K562 (cell line): ENCODE results near the gene NEU1. TPM values are rescaled to one million over a fixed set of nuclear protein-coding genes. Genes with fewer than 3 reads are reported as not detected.

Source experiments
- ARHGAP35 ChIP-seq: fragments of 450-650 bp; IDR thresholded peaks from 2 replicates; pipeline ENCODE4 v1.6.1; 2018; ENCODE audit not compliant: partially characterized antibody
- BDP1 ChIP-seq: IDR thresholded peaks from 3 replicates; pipeline ENCODE4 v1.6.1; 2011; ENCODE audit not compliant: insufficient read length, insufficient read depth
- CEBPG ChIP-seq, 3 experiments: fragments of 200-800 bp in 1 of 3; sonication (Bioruptor generic) in 1 of 3; sonication (generic) in 1 of 3; formaldehyde crosslinking in 1 of 3; IDR thresholded peaks in 2 of 3; conservative IDR thresholded peaks in 1 of 3; 2 replicates each; pipeline versions ENCODE4 v1.6.1 to v1.8.0; 2016 to 2022; ENCODE audit warnings: missing compliant biosample characterization in 2 of 3, missing genetic modification characterization in 2 of 3, mild to moderate bottlenecking in 1 of 3, missing genetic modification reagents in 1 of 3
- CREM ChIP-seq: IDR thresholded peaks from 2 replicates; pipeline ENCODE4 v1.6.1; 2014; ENCODE audit warnings: antibody characterized with exemption, low read depth
- DACH1 ChIP-seq: fragments of 450-650 bp; IDR thresholded peaks from 2 replicates; pipeline ENCODE4 v1.6.1; 2018; ENCODE audit not compliant: partially characterized antibody
- DEAF1 ChIP-seq: fragments of 450-650 bp; formaldehyde crosslinking; IDR thresholded peaks from 2 replicates; pipeline ENCODE4 v1.4.0; 2020; ENCODE audit warnings: mild to moderate bottlenecking, moderate library complexity
- ETV5 ChIP-seq: sonication (generic); formaldehyde crosslinking; IDR thresholded peaks from 2 replicates; pipeline ENCODE4 v1.4.0; 2020; ENCODE audit warnings: low read depth, mild to moderate bottlenecking, missing genetic modification reagents
- LEF1 ChIP-seq: fragments of 450-650 bp; IDR thresholded peaks from 2 replicates; pipeline ENCODE4 v1.6.1; 2016; ENCODE audit warnings: mild to moderate bottlenecking
- POU5F1 ChIP-seq: fragments of 150-350 bp; IDR thresholded peaks from 2 replicates; pipeline ENCODE4 v1.6.1; 2014; ENCODE audit warnings: borderline replicate concordance, low read length, low read depth, mild to moderate bottlenecking; ENCODE audit not compliant: partially characterized antibody
- PRMT5 ChIP-seq: sonication (generic); formaldehyde crosslinking; IDR thresholded peaks from 2 replicates; pipeline ENCODE4 v1.5.0; 2020; ENCODE audit warnings: missing genetic modification reagents
- RBM17 ChIP-seq: fragments of 200-400 bp; formaldehyde crosslinking; IDR thresholded peaks from 2 replicates; pipeline ENCODE4 v1.6.1; 2017; ENCODE audit warnings: low read depth, mild to moderate bottlenecking, low read length, borderline replicate concordance
- SMARCB1 ChIP-seq: IDR thresholded peaks from 2 replicates; pipeline ENCODE4 v1.6.1; 2011; ENCODE audit warnings: improper control_type of control experiment, low read depth; ENCODE audit not compliant: insufficient read length
- SOX6 ChIP-seq: fragments of 450-650 bp; IDR thresholded peaks from 2 replicates; pipeline ENCODE4 v1.6.1; 2014; ENCODE audit warnings: mild to moderate bottlenecking
- SREBF2 ChIP-seq: sonication (generic); formaldehyde crosslinking; IDR thresholded peaks from 2 replicates; pipeline ENCODE4 v1.4.0; 2020; ENCODE audit warnings: mild to moderate bottlenecking, missing genetic modification reagents
- TCF7 ChIP-seq: sonication (generic); IDR thresholded peaks from 2 replicates; pipeline ENCODE4 v1.6.1; 2016; ENCODE audit warnings: antibody characterized with exemption, borderline replicate concordance
- TGIF2 ChIP-seq: sonication (generic); formaldehyde crosslinking; IDR thresholded peaks from 2 replicates; pipeline ENCODE4 v1.8.1; 2022; ENCODE audit warnings: mild to moderate bottlenecking, missing genetic modification reagents, moderate library complexity
- ZBTB8A ChIP-seq: fragments of 450-650 bp; IDR thresholded peaks from 2 replicates; pipeline ENCODE4 v1.6.1; 2018; ENCODE audit warnings: mild to moderate bottlenecking, moderate library complexity; ENCODE audit not compliant: partially characterized antibody
- ZC3H8 ChIP-seq: fragments of 450-650 bp; IDR thresholded peaks from 2 replicates; pipeline ENCODE4 v1.6.1; 2017
- ZNF143 ChIP-seq: sonication (generic); formaldehyde crosslinking; IDR thresholded peaks from 2 replicates; pipeline ENCODE4 v1.9.0; 2022; ENCODE audit warnings: mild to moderate bottlenecking, missing genetic modification reagents
- ZNF174 ChIP-seq: fragments of 250-450 bp; sonication (Bioruptor Pico); IDR thresholded peaks from 2 replicates; pipeline ENCODE4 v1.4.0; 2020; ENCODE audit warnings: mild to moderate bottlenecking
- ZNF445 ChIP-seq: fragments of 250-450 bp; sonication (Bioruptor Pico); IDR thresholded peaks from 2 replicates; pipeline ENCODE4 v1.4.0; 2020; ENCODE audit warnings: low read depth, mild to moderate bottlenecking, moderate library complexity
- ZNF609 ChIP-seq: sonication (generic); formaldehyde crosslinking; IDR thresholded peaks from 2 replicates; pipeline ENCODE4 v1.8.1; 2023; ENCODE audit warnings: missing genetic modification reagents, mild to moderate bottlenecking, borderline replicate concordance
- ZNF696 ChIP-seq: fragments of 250-450 bp; sonication (Bioruptor Pico); conservative IDR thresholded peaks from 2 replicates; pipeline ENCODE4 v1.4.0; 2020; ENCODE audit warnings: mild to moderate bottlenecking, moderate library complexity
- polyA plus RNA-seq, 8 experiments: library from polyadenylated mRNA; depleted of rRNA in 4 of 8; stranded (reverse) in 5 of 8; unstranded in 3 of 8; fragments of >200 nt; fragmentation: Nextera tagmentation in 2 of 8; fragmentation: Illumina TruSeq in 1 of 8; extraction: Ambion mirVana in 2 of 8; extraction: Trizol in 1 of 8; gene quantifications; 2 replicates each; pipeline versions ENCODE4 v1.2.1 to v1.2.3, GENCODE V29; 2011 to 2014; ENCODE audit warnings: inconsistent platforms in 1 of 8, missing spikeins in 1 of 8
- total RNA-seq, 7 experiments: library from RNA; depleted of rRNA in 6 of 7; stranded (reverse); fragments of >200 nt in 6 of 7; fragmentation: Illumina TruSeq in 2 of 7; extraction: Trizol in 2 of 7; gene quantifications; 2 replicates each; pipeline versions ENCODE4 v1.2.1 to v1.2.3, GENCODE V29; 2011 to 2021; ENCODE audit warnings: low replicate concordance in 1 of 7

NEU1 gene
- total and polyA plus RNA-seq, 9 of the 15 experiments (the other 6 are each of a cell fraction or from before 2014, with no cell fraction given) = 14.8 to 67.8 (median 51.0) TPM

- no peak; the same call in 1 of the 2 replicates for TF ChIP-seq ZNF609
- TF ChIP-seq ZNF143 = peak; percentile 14; the same call in 1 of the 2 replicates
- TF ChIP-seq ZNF696 (CRISPR knock-in tag) = no peak
- TF ChIP-seq TGIF2 (CRISPR knock-in tag) = no peak; the same call in 1 of the 2 replicates
- TF ChIP-seq TCF7 = peak; percentile 57; the same call in 1 of the 2 replicates
- 0 out of 2 replicates have a peak, but pooled peaks have one; percentile 40 for TF ChIP-seq CEBPG (CRISPR knock-in tag; IDR thresholded peaks at IDR 0.05)
- TF ChIP-seq CEBPG (tag; conservative IDR thresholded peaks at IDR 0.05 in 1 of 2, IDR thresholded peaks at IDR 0.05 in 1 of 2) = no peak
- no peak for TF ChIP-seq POU5F1
- TF ChIP-seq ZC3H8 = no peak
- no peak for TF ChIP-seq ARHGAP35
- TF ChIP-seq DEAF1 (CRISPR knock-in tag) = no peak; the same call in 1 of the 2 replicates
- no peak for TF ChIP-seq RBM17
- TF ChIP-seq ZBTB8A = no peak
- TF ChIP-seq SOX6 = peak; percentile 36; the same call in 1 of the 2 replicates
- TF ChIP-seq PRMT5 (CRISPR knock-in tag) = no peak
- no peak for TF ChIP-seq BDP1
- TF ChIP-seq DACH1 = no peak
- no peak for TF ChIP-seq SREBF2 (CRISPR knock-in tag)
- no peak for TF ChIP-seq ZNF445 (CRISPR knock-in tag)
- TF ChIP-seq ETV5 (CRISPR knock-in tag) = peak; percentile 81
- TF ChIP-seq ZNF174 = 0 out of 2 replicates have a peak, but pooled peaks have one; percentile 12
- TF ChIP-seq LEF1 = no peak; the same call in 1 of the 2 replicates
- TF ChIP-seq SMARCB1 = no peak
- TF ChIP-seq CREM = peak; percentile 27
Observed at GRCh38 chr6:31815025-31815838, 47.4 kb downstream of the NEU1 start, which contains the start of the genes HSPA1A and HSPA1L (continued).
